Measurements from ENCODE around the gene GRK3.
"Not testable (repeated sequence)": the region's sequence is repeated elsewhere in the genome, so short reads cannot be mapped to it uniquely, and the experiment has no call there.

Gene GRK3

GRCh38 chr22:25563761-25564319, 635 bp upstream of the GRK3 start:
- TF ChIP-seq POLR2A (IDR thresholded peaks at IDR 0.05; ENCODE audit: low read depth, low read length), result no peak
- FAIRE-seq (no peak), DNase-seq (ENCODE audit: insufficient read length, low spot score) (no peak)

DNA sequence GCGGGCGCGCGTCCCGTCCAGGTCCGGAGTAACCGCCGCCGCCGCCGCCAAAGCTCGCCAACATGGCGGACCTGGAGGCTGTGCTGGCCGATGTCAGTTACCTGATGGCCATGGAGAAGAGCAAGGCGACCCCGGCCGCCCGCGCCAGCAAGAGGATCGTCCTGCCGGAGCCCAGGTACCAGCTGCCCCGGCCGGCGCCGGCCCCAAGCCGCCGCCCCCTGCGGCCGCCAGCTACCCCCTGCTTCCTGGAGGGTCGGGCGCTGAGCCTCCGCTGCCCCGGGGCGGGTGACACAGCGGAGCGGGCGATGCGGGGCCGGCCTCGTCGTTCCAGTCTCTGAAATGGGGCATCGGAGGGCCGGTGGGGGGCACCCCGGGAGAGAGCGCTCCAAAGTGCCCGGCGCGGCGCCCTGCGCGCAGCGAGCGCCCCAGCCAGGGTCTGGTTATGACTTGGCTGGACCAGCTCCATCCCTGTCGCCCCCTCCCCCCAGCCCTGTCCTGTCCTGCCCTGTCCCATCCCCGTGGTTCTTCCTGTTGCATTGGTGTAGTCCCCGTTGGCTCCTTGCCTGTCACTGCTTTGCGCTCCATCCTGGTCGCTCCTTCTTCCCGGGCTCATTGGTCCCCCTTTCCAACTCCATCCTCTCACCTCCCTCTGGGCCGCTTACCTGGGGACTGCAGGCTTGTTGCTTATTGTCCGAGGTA, 653 bp downstream of the GRK3 start:
- no peak for TF ChIP-seq POLR2A (IDR thresholded peaks at IDR 0.05; ENCODE audit: low read depth, low read length)
- FAIRE-seq (no peak), DNase-seq (ENCODE audit: insufficient read length, low spot score) (no peak)

DNA sequence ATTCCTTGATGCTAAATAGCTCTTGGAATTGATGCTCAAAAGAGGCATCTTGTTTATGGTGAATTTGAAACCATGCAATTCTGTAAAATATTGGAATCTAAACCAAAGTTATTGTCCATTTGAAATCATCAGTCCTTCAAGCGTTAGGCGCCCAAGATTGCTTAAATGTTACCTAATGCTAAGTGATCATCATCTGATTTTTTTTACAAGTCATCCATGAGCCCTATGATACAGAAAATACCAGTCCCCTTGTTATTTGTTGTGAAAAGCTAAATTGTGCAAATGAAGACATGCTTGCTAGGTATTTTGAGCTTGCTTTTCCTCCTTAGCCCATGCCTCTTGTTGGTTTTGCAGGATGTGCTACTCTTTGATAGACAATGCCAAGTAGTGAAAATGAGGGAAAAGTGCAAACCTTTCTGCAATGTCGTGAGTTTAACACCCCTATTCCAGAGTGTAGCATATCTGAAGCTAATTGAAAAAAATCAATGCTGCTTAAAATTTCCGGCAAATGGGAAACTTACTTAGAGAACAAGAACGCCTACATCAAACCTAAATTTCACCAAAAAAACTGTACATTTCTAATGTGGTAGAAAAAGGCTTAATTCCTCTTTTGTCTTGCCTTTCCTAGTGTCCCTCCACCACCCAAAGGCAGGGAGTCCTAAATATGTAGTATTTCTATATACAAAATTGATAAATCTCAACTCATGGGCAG, 1.9 kb downstream of the GRK3 start:
- FAIRE-seq (no peak), DNase-seq (ENCODE audit: insufficient read length, low spot score) (no peak)
- no peak for TF ChIP-seq POLR2A (IDR thresholded peaks at IDR 0.05; ENCODE audit: low read depth, low read length)

GRCh38 chr22:25566898-25567235, 2.4 kb downstream of the GRK3 start:
- TF ChIP-seq POLR2A (IDR thresholded peaks at IDR 0.05; ENCODE audit: low read depth, low read length), result no peak
- DNase-seq (ENCODE audit: insufficient read length, low spot score) (no peak), FAIRE-seq (no peak)

DNA sequence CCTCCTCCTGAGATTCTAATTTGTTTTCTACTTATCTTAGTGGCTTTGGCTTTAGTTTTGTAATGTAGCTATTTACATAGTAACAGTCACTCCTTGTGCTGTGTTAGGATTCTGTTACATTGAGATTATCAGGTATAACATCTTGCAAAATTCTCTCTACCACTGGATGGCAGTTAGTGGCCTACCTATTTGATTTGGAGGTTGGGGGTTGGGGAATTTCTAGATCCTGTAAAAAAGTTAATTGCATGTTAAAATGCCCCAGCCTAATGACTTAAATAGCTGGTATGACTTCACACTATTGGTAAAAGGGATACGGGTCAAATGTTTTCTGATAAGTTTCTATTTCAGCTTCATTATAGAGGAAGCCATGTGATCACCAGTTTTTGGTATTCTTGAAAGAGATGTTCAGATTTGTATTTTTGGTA, 2.8 kb downstream of the GRK3 start:
- DNase-seq (ENCODE audit: insufficient read length, low spot score) (no peak), FAIRE-seq (no peak)
- no peak for TF ChIP-seq POLR2A (IDR thresholded peaks at IDR 0.05; ENCODE audit: low read depth, low read length)

DNA sequence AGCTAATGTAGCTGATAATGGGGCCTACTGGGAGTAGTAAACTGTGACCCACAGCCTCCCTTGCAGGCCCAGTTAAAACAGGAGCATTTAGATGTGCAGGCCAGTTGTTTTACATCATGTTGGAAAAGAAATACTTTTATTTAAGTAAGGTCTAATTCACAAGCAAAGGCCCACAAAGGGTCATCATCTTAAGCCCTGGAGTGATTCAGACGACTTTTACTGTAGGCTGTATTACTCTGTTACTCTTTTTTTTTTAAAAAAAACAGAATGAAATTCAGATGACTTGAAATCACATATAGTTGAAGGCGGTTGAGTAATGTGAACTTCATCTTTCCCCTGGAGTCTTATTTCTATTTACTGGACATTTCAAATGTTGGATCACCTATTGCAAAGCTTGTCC, 3.6 kb downstream of the GRK3 start:
- not testable (repeated sequence) for DNase-seq (ENCODE audit: insufficient read length, low spot score); FAIRE-seq

- FAIRE-seq, result no peak
Observed at GRCh38 chr22:25569361-25569760, 4.9 kb downstream of the GRK3 start.

DNA sequence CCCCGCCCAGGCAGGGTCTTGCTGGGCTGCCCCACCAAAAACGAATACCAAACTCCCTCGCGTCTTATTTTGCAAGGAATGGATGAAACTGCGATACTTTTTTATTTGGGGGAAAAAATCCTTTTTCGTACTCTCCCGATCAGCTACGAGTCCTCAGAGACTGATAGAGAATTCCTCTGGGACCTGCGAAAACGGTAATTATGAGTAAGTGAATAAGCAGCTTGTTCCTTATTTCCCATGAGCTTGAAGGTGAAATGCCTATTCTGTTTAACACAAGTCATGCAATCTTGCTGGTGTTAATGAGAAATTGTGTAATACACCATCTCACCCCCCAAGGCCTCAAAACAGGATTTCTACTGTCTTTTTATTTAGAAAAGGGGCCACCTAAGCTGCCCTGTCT, 5.5 kb downstream of the GRK3 start:
- FAIRE-seq (no peak), DNase-seq (ENCODE audit: insufficient read length, low spot score) (no peak)
- no peak for TF ChIP-seq POLR2A (IDR thresholded peaks at IDR 0.05; ENCODE audit: low read depth, low read length)

More at GRCh38 chr22:25569361-25569760, 4.9 kb downstream of the GRK3 start:
- no peak for DNase-seq (ENCODE audit: insufficient read length, low spot score)
- no peak for TF ChIP-seq POLR2A (IDR thresholded peaks at IDR 0.05; ENCODE audit: low read depth, low read length)

DNA sequence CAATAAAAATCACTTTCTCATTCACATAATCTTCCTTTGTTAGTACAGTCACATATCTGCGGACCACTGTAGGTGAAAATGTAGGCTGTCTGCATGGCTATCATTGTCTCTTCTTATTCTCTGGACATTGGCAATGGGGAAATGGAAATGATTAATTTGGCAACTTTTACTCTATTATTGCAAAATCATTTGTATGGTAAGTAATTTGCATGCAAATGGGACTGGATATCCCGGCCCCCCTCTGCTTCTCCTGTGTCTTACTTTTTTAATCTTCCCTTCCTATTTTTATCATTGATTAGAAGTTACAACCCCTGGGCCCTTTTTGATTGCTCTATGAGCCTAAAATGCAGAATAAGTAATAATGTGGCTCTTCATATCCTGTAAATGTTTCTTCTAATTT, 6.0 kb downstream of the GRK3 start:
- DNase-seq (ENCODE audit: insufficient read length, low spot score) (no peak), FAIRE-seq (no peak)
- TF ChIP-seq POLR2A (IDR thresholded peaks at IDR 0.05; ENCODE audit: low read depth, low read length), result no peak

DNA sequence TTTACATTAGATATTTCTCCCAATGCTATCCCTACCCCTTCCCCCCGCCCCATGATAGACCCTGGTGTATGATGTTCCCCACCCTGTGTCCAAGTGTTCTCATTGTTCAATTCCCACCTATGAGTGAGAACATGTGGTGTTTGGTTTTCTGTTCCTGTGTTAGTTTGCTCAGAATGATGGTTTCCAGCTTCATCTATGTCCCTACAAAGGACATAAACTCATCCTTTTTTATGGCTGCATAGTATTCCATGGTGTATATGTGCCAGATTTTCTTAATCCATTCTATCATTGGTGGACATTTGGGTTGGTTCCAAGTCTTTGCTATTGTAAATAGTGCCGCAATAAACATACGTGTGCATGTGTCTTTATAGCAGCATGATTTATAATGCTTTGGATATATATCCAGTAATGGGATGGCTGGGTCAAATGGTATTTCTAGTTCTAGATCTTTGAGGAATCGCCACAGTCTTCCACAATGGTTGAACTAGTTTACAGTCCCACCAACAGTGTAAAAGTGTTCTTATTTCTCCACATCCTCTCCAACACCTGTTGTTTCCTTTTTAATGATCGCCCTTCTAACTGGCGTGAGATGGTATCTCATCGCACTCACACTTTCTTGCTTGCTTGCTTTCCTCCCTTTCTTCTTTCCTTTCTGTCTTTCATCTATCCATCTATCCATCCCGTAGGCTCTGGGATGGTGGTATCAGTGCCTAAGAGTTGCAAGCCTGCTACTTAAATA, 7.7 kb downstream of the GRK3 start:
- DNase-seq (ENCODE audit: insufficient read length, low spot score); FAIRE-seq: not testable (repeated sequence)

- no peak for FAIRE-seq
- no peak for TF ChIP-seq POLR2A (IDR thresholded peaks at IDR 0.05; ENCODE audit: low read depth, low read length)
- DNase-seq (ENCODE audit: insufficient read length, low spot score), result no peak
Observed at GRCh38 chr22:25572708-25573171, 8.3 kb downstream of the GRK3 start.

- FAIRE-seq (no peak), DNase-seq (ENCODE audit: insufficient read length, low spot score) (no peak)
- TF ChIP-seq POLR2A (IDR thresholded peaks at IDR 0.05; ENCODE audit: low read depth, low read length), result no peak
Observed at GRCh38 chr22:25573841-25574240, 9.4 kb downstream of the GRK3 start.

DNA sequence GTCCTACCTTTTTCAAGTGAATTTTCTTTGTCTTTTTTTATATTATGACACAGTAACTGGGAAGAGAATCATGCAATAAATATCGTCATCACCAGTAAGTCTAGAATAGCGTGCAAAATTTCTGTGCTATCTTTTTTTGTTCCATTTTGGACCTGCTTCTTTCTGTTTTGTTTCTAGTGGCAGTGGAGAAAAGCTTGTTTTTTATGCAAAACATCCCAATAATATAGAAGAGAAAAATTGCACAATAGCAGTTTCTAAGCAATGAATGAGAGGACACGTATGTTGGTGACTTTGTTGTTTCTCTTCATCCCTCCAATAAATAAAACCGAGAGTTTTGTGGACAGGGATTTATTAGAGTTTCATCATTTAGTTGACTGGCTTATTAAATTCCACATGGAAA, 10.3 kb downstream of the GRK3 start:
- DNase-seq (ENCODE audit: insufficient read length, low spot score), result no peak
- FAIRE-seq, result no peak
- no peak for TF ChIP-seq POLR2A (IDR thresholded peaks at IDR 0.05; ENCODE audit: low read depth, low read length)

GRCh38 chr22:25575674-25576392, 11.4 kb downstream of the GRK3 start:
- DNase-seq (ENCODE audit: insufficient read length, low spot score); FAIRE-seq: not testable (repeated sequence)

GRCh38 chr22:25581452-25581851, 17.0 kb downstream of the GRK3 start:
- not testable (repeated sequence) for DNase-seq (ENCODE audit: insufficient read length, low spot score); FAIRE-seq
